CD8-positive, alpha-beta memory T cell (primary cell): ENCODE results near the gene TRMT61A. TPM values are rescaled to one million over a fixed set of nuclear protein-coding genes. Genes with fewer than 3 reads are reported as not detected.

Experiments
- CTCF ChIA-PET: fragments of 350-600 bp; sonication (Branson Sonifier 250); formaldehyde crosslinking; loops from one replicate; lab custom pipeline; 2021; ENCODE audit warnings: antibody characterized with exemption; lab: Charles Lee
- POLR2A ChIA-PET: fragments of 350-600 bp; sonication (Branson Sonifier 250); formaldehyde crosslinking; loops from one replicate; lab custom pipeline; 2021; ENCODE audit warnings: antibody characterized with exemption; lab: Charles Lee
- DNase-seq, 5 donors: peaks; one replicate each; pipeline versions ENCODE4 v3.0.0 to v3.0.0-alpha.2; 2020 to 2022; ENCODE audit warnings: mixed read lengths in 1 of 5
- H3K27ac ChIP-seq: one replicate; pipeline ENCODE4 v1.7.0; 2013; ENCODE audit warnings: low read depth, mild to moderate bottlenecking, low read length, moderate library complexity
- H3K27me3 ChIP-seq: 2 replicates; pipeline ENCODE4 v1.7.0; 2013; ENCODE audit warnings: low read length, mild to moderate bottlenecking; ENCODE audit not compliant: insufficient read depth, poor library complexity, severe bottlenecking
- H3K36me3 ChIP-seq: 2 replicates; pipeline ENCODE4 v1.7.0; 2013; ENCODE audit warnings: mild to moderate bottlenecking, low read length, moderate library complexity; ENCODE audit not compliant: insufficient read depth
- H3K4me1 ChIP-seq: 2 replicates; pipeline ENCODE4 v1.7.0; 2013; ENCODE audit warnings: mild to moderate bottlenecking, low read length, moderate library complexity; ENCODE audit not compliant: insufficient read depth
- H3K4me3 ChIP-seq: 2 replicates; pipeline ENCODE4 v1.7.0; 2013; ENCODE audit warnings: mild to moderate bottlenecking, low read length
- H3K9me3 ChIP-seq: 2 replicates; pipeline ENCODE4 v1.7.0; 2013; ENCODE audit warnings: mild to moderate bottlenecking, low read length
- H3K27ac Mint-ChIP-seq, 8 donors: one replicate each; pipeline ENCODE4 v1.8.0; 2020 to 2021; ENCODE audit warnings: mixed read lengths in 8 of 8, mild to moderate bottlenecking in 6 of 8, inconsistent platforms in 3 of 8, moderate library complexity in 3 of 8
- H3K27me3 Mint-ChIP-seq, 2 donors: one replicate each; pipeline ENCODE4 v1.8.0; 2020 to 2021; ENCODE audit warnings: mixed read lengths in 2 of 2, mild to moderate bottlenecking in 1 of 2, moderate library complexity in 1 of 2
- H3K36me3 Mint-ChIP-seq, 3 donors: one replicate each; pipeline ENCODE4 v1.8.0; 2020 to 2021; ENCODE audit warnings: mixed read lengths in 3 of 3, inconsistent platforms in 1 of 3, mild to moderate bottlenecking in 1 of 3
- H3K4me1 Mint-ChIP-seq, 3 donors: one replicate each; pipeline ENCODE4 v1.8.0; 2020 to 2021; ENCODE audit warnings: mixed read lengths in 3 of 3, inconsistent platforms in 1 of 3, mild to moderate bottlenecking in 1 of 3
- H3K4me3 Mint-ChIP-seq, 7 donors: one replicate each; pipeline ENCODE4 v1.8.0; 2020 to 2021; ENCODE audit warnings: mixed read lengths in 7 of 7, mild to moderate bottlenecking in 6 of 7, moderate library complexity in 4 of 7, inconsistent platforms in 2 of 7
- H3K9me3 Mint-ChIP-seq, 5 donors: one replicate each; pipeline ENCODE4 v1.8.0; 2020 to 2022; ENCODE audit warnings: mixed read lengths in 5 of 5, mild to moderate bottlenecking in 3 of 5, moderate library complexity in 2 of 5, inconsistent platforms in 1 of 5
- polyA plus RNA-seq: library from polyadenylated mRNA; unstranded; fragments of 300-500 nt; fragmentation: Illumina TruSeq; gene quantifications from one replicate; pipeline ENCODE4 v1.2.3, GENCODE V29; 2021
- total RNA-seq, 2 experiments: library from RNA; stranded (reverse); gene quantifications; one replicate each; pipeline ENCODE4 v1.2.3, GENCODE V29; 2021

The TRMT61A gene
- total and polyA plus RNA-seq, 3 experiments from 2014 or later, result 8.2 to 29.5 (median 28.4) TPM

- peaks cover 13 to 45% (median 31%) of the 10 kb centered on the region in 3 donors for H3K4me1 Mint-ChIP-seq
- H3K9me3 ChIP-seq, result no peaks in the 10 kb centered on the region
- peaks cover 0 to 2% of the 10 kb centered on the region in 2 donors for H3K27me3 Mint-ChIP-seq
- H3K4me3 ChIP-seq, result no peak overlapping the region
- POLR2A ChIA-PET, result interaction anchor here (0.6 to 1.4 kb wide), 3 partner anchors 9 to 336 kb away, joined by 3 to 5 read pairs (median 3); no protein-coding TSS in a partner anchor
- DNase-seq, result no peak
- H3K4me1 ChIP-seq, result peaks cover 34% of the 10 kb centered on the region
- H3K27me3 ChIP-seq, result no peaks in the 10 kb centered on the region
- CTCF ChIA-PET, result interaction anchor here (1.1 to 1.8 kb wide), 5 partner anchors 9 to 33 kb away, joined by 3 to 7 read pairs (median 4); no protein-coding TSS in a partner anchor
- H3K27ac Mint-ChIP-seq, result peak overlapping the region in 4 of 8 donors; percentile 29 to 91 (median 76)
- no peaks in the 10 kb centered on the region for H3K36me3 ChIP-seq
- H3K4me3 Mint-ChIP-seq, result peak overlapping the region in 3 of 7 donors; percentile 31 to 93 (median 76)
- H3K36me3 Mint-ChIP-seq, result peaks cover 0 to 19% (median 0%) of the 10 kb centered on the region in 3 donors
- H3K27ac ChIP-seq, result no peak overlapping the region
- H3K9me3 Mint-ChIP-seq, result no peaks in the 10 kb centered on the region
These were observed 1.8 kb downstream of the TRMT61A start for GRCh38 chr14:103530831-103531230.

- POLR2A ChIA-PET, result interaction anchor here (1.4 to 1.5 kb wide), 2 partner anchors 10 to 30 kb away, joined by 3 to 5 read pairs; no protein-coding TSS in a partner anchor
- H3K4me3 Mint-ChIP-seq, result peak overlapping the region in 4 of 7 donors; percentile 15 to 81 (median 38)
- CTCF ChIA-PET, result interaction anchor here (1.1 to 1.8 kb wide), 4 partner anchors 10 to 32 kb away, joined by 3 to 4 read pairs (median 4); no protein-coding TSS in a partner anchor
These were observed 2.6 kb downstream of the TRMT61A start for GRCh38 chr14:103531421-103532215.

GRCh38 chr14:103532216-103533136 is 3.5 kb downstream of the TRMT61A start:
- no peaks in the 10 kb centered on the region for H3K36me3 ChIP-seq
- no peak overlapping the region for H3K27ac ChIP-seq
- ChIA-PET CTCF (interaction anchor here (1.8 kb wide), 1 partner anchor 11 kb away, joined by 4 read pairs; no protein-coding TSS in a partner anchor), POLR2A (interaction anchor here (1.4 to 1.5 kb wide), 2 partner anchors 11 to 29 kb away, joined by 3 to 5 read pairs; no protein-coding TSS in a partner anchor)
- H3K4me3 ChIP-seq, result no peak overlapping the region
- H3K4me3 Mint-ChIP-seq, result peak overlapping the region in 2 of 7 donors; percentile 15 to 45
- peaks cover 0 to 20% (median 0%) of the 10 kb centered on the region in 3 donors for H3K36me3 Mint-ChIP-seq
- H3K27ac Mint-ChIP-seq, result no peak overlapping the region
- peaks cover 13 to 40% (median 25%) of the 10 kb centered on the region in 3 donors for H3K4me1 Mint-ChIP-seq
- H3K4me1 ChIP-seq, result peaks cover 34% of the 10 kb centered on the region
- no peaks in the 10 kb centered on the region for H3K9me3 ChIP-seq
- H3K27me3 Mint-ChIP-seq, result peaks cover 0 to 2% of the 10 kb centered on the region in 2 donors
- no peak for DNase-seq
- no peaks in the 10 kb centered on the region for H3K27me3 ChIP-seq
- no peaks in the 10 kb centered on the region for H3K9me3 Mint-ChIP-seq

More at GRCh38 chr14:103531421-103532215, 2.6 kb downstream of the TRMT61A start:
- peaks cover 13 to 45% (median 31%) of the 10 kb centered on the region in 3 donors for H3K4me1 Mint-ChIP-seq
- Histone ChIP-seq H3K36me3 (no peaks in the 10 kb centered on the region), H3K27me3 (no peaks in the 10 kb centered on the region), H3K4me3 (no peak overlapping the region), H3K27ac (no peak overlapping the region), H3K4me1 (peaks cover 34% of the 10 kb centered on the region), H3K9me3 (no peaks in the 10 kb centered on the region)
- H3K9me3 Mint-ChIP-seq, result no peaks in the 10 kb centered on the region
- peaks cover 0 to 2% of the 10 kb centered on the region in 2 donors for H3K27me3 Mint-ChIP-seq
- peak overlapping the region in 2 of 8 donors; percentile 38 to 89 for H3K27ac Mint-ChIP-seq
- DNase-seq, result no peak
- H3K36me3 Mint-ChIP-seq, result peaks cover 0 to 20% (median 0%) of the 10 kb centered on the region in 3 donors

GRCh38 chr14:103533137-103533998 is 4.4 kb downstream of the TRMT61A start:
- no peak overlapping the region for H3K4me3 Mint-ChIP-seq
- Histone ChIP-seq H3K27ac (no peak overlapping the region), H3K4me1 (peaks cover 28% of the 10 kb centered on the region), H3K4me3 (no peak overlapping the region), H3K27me3 (no peaks in the 10 kb centered on the region), H3K9me3 (no peaks in the 10 kb centered on the region), H3K36me3 (no peaks in the 10 kb centered on the region)
- POLR2A ChIA-PET, result interaction anchor here (1.5 kb wide), 1 partner anchor 28 kb away, joined by 3 read pairs; no protein-coding TSS in a partner anchor
- no peaks in the 10 kb centered on the region for H3K9me3 Mint-ChIP-seq
- H3K4me1 Mint-ChIP-seq, result peaks cover 13 to 34% (median 20%) of the 10 kb centered on the region in 3 donors
- CTCF ChIA-PET, result interaction anchor here (1.0 kb wide), 1 partner anchor 12 kb away, joined by 4 read pairs; no protein-coding TSS in a partner anchor
- peaks cover 0 to 2% of the 10 kb centered on the region in 2 donors for H3K27me3 Mint-ChIP-seq
- no peak for DNase-seq
- peaks cover 0 to 20% (median 0%) of the 10 kb centered on the region in 3 donors for H3K36me3 Mint-ChIP-seq
- no peak overlapping the region for H3K27ac Mint-ChIP-seq

- Mint-ChIP-seq H3K4me1 (peaks cover 13 to 28% (median 18%) of the 10 kb centered on the region in 3 donors), H3K9me3 (no peaks in the 10 kb centered on the region), H3K36me3 (peaks cover 0 to 19% (median 0%) of the 10 kb centered on the region in 3 donors), H3K4me3 (no peak overlapping the region), H3K27me3 (peaks cover 0 to 2% of the 10 kb centered on the region in 2 donors), H3K27ac (no peak overlapping the region)
- H3K4me1 ChIP-seq, result peaks cover 25% of the 10 kb centered on the region
- H3K4me3 ChIP-seq, result no peak overlapping the region
- DNase-seq, result no peak
- H3K9me3 ChIP-seq, result no peaks in the 10 kb centered on the region
- no peaks in the 10 kb centered on the region for H3K27me3 ChIP-seq
- ChIA-PET CTCF (interaction anchor here (1.0 kb wide), 1 partner anchor 11 kb away, joined by 4 read pairs; no protein-coding TSS in a partner anchor), POLR2A (no interaction called here)
- no peaks in the 10 kb centered on the region for H3K36me3 ChIP-seq
- no peak overlapping the region for H3K27ac ChIP-seq
These were observed 5.1 kb downstream of the TRMT61A start for GRCh38 chr14:103533999-103534575.

- Mint-ChIP-seq H3K4me1 (peaks cover 10 to 24% (median 15%) of the 10 kb centered on the region in 3 donors), H3K27ac (no peak overlapping the region), H3K4me3 (no peak overlapping the region), H3K27me3 (peaks cover 0 to 2% of the 10 kb centered on the region in 2 donors), H3K9me3 (no peaks in the 10 kb centered on the region), H3K36me3 (peaks cover 0 to 16% (median 0%) of the 10 kb centered on the region in 3 donors)
- H3K4me1 ChIP-seq, result peaks cover 20% of the 10 kb centered on the region
- ChIA-PET POLR2A (no interaction called here), CTCF (interaction anchor here (1.0 kb wide), 1 partner anchor 11 kb away, joined by 4 read pairs; no protein-coding TSS in a partner anchor)
- no peaks in the 10 kb centered on the region for H3K9me3 ChIP-seq
- H3K4me3 ChIP-seq, result no peak overlapping the region
- no peak overlapping the region for H3K27ac ChIP-seq
- no peaks in the 10 kb centered on the region for H3K36me3 ChIP-seq
- no peaks in the 10 kb centered on the region for H3K27me3 ChIP-seq
- DNase-seq, result no peak
These were observed 5.6 kb downstream of the TRMT61A start for GRCh38 chr14:103534576-103535061.
